Retinal pigment epithelial cell (primary cell): ENCODE data around the gene S1PR2.

Experiments
- DNase-seq: peaks from one replicate; pipeline ENCODE4 v3.0.0-alpha.2; 2010; ENCODE audit warnings: low read depth
- H3K4me3 ChIP-seq: 2 replicates; pipeline ENCODE4 v1.5.1; 2011; ENCODE audit warnings: mild to moderate bottlenecking, low read length, control low read depth, moderate library complexity
- CTCF ChIP-seq: conservative IDR thresholded peaks from 2 replicates; pipeline ENCODE4 v1.5.1; 2011; ENCODE audit warnings: low read depth, low read length, control low read depth, inconsistent platforms

Gene S1PR2

GRCh38 chr19:10270616-10271394 is 39.7 kb upstream of the S1PR2 start, which contains the start of gene ICAM1:
Gene ICAM1, plus strand, starts transcription at chr19:10271120. Its CDS starts 40 bp downstream, at chr19:10271160.
- DNase-seq = peak; percentile 22
- peak within 1 kb of the TSS; percentile 43 for H3K4me3 ChIP-seq
- no peak for TF ChIP-seq CTCF

- DNase-seq = no peak
- TF ChIP-seq CTCF = no peak
- H3K4me3 ChIP-seq = peak overlapping the region; percentile 43
Measured at GRCh38 chr19:10270180-10270615, 39.1 kb upstream of the S1PR2 start.

GRCh38 chr19:10269333-10270179 is 38.4 kb upstream of the S1PR2 start:
- H3K4me3 ChIP-seq = peak overlapping the region; percentile 43
- no peak for DNase-seq
- TF ChIP-seq CTCF = peak; percentile 92

- no peak for DNase-seq
- TF ChIP-seq CTCF = no peak
- no peak overlapping the region for H3K4me3 ChIP-seq
Measured at GRCh38 chr19:10268071-10268470, 36.9 kb upstream of the S1PR2 start.

- TF ChIP-seq CTCF = no peak
- no peak for DNase-seq
- no peak overlapping the region for H3K4me3 ChIP-seq
Measured at GRCh38 chr19:10266706-10267105, 35.6 kb upstream of the S1PR2 start.

- no peak for TF ChIP-seq CTCF
- no peak overlapping the region for H3K4me3 ChIP-seq
- no peak for DNase-seq
Measured at GRCh38 chr19:10262771-10263170, 31.6 kb upstream of the S1PR2 start.
